OCI-M2 (cell line): ENCODE results near the gene CEBPZ.
"Not testable (repeated sequence)": the region's sequence is repeated elsewhere in the genome, so short reads cannot be mapped to it uniquely, and the experiment has no call there.

Source experiments
- DNase-seq: peaks from one replicate; lab custom pipeline; 2025; ENCODE audit not compliant: unreplicated experiment; lab: John Stamatoyannopoulos, UW

CEBPZ gene

GRCh38 chr2:37219046-37219445 lies 12.3 kb downstream of the CEBPZ start:
- DNase-seq: no peak

GRCh38 chr2:37215250-37215649 lies 16.1 kb downstream of the CEBPZ start:
- DNase-seq: no peak

GRCh38 chr2:37211939-37212338 lies 19.5 kb downstream of the CEBPZ start:
- no peak for DNase-seq

- DNase-seq: no peak
Observed at GRCh38 chr2:37211212-37211611, 20.2 kb downstream of the CEBPZ start.

GRCh38 chr2:37206760-37207159 lies 24.6 kb downstream of the CEBPZ start:
- not testable (repeated sequence) for DNase-seq

- DNase-seq: no peak
Observed at GRCh38 chr2:37205689-37206341, 25.6 kb downstream of the CEBPZ start.

- not testable (repeated sequence) for DNase-seq
Observed at GRCh38 chr2:37205071-37205661, 26.2 kb downstream of the CEBPZ start.

GRCh38 chr2:37203708-37204107 lies 27.7 kb downstream of the CEBPZ start:
- no peak for DNase-seq

GRCh38 chr2:37201766-37202165 lies 29.6 kb downstream of the CEBPZ start:
- DNase-seq: no peak

- no peak for DNase-seq
Observed at GRCh38 chr2:37201208-37201607, 30.2 kb downstream of the CEBPZ start.

- DNase-seq: no peak
Observed at GRCh38 chr2:37198681-37199065, 32.7 kb downstream of the CEBPZ start.

- DNase-seq: peak; percentile 61
Observed at GRCh38 chr2:37196320-37197195, 34.8 kb downstream of the CEBPZ start, which contains the start of gene CEBPZOS. CEBPZOS (plus strand) TSS chr2:37196496; CDS start chr2:37199705, 3,209 bp downstream.

GRCh38 chr2:37195862-37196319 lies 35.5 kb downstream of the CEBPZ start:
- not testable (repeated sequence) for DNase-seq

GRCh38 chr2:37192551-37192950 lies 38.8 kb downstream of the CEBPZ start:
- no peak for DNase-seq

- DNase-seq: no peak
Observed at GRCh38 chr2:37191747-37192146, 39.6 kb downstream of the CEBPZ start.

- DNase-seq: no peak
Observed at GRCh38 chr2:37191253-37191652, 40.1 kb downstream of the CEBPZ start.

- no peak for DNase-seq
Observed at GRCh38 chr2:37190290-37190689, 41.1 kb downstream of the CEBPZ start.

- no peak for DNase-seq
Observed at GRCh38 chr2:37189452-37190153, 41.8 kb downstream of the CEBPZ start.

- no peak for DNase-seq
Observed at GRCh38 chr2:37188570-37188969, 42.8 kb downstream of the CEBPZ start, which contains the start of gene SULT6B1. SULT6B1 (minus strand) TSS chr2:37188670; CDS start chr2:37188640, 30 bp downstream.

GRCh38 chr2:37181726-37182684 lies 49.4 kb downstream of the CEBPZ start:
- no peak for DNase-seq
